Ureter (tissue), 1 donor: ENCODE measurements around the gene C20orf202. TPM values are rescaled to one million over a fixed set of nuclear protein-coding genes. Genes with fewer than 3 reads are reported as not detected.
"Not testable (repeated sequence)": the region's sequence is repeated elsewhere in the genome, so short reads cannot be mapped to it uniquely, and the experiment has no call there.

Source experiments
- DNase-seq: peaks from one replicate; pipeline ENCODE4 v3.0.0-alpha.2; 2020; ENCODE audit warnings: low spot score
- total RNA-seq: library from RNA; stranded (reverse); gene quantifications from one replicate; pipeline ENCODE4 v1.2.4, GENCODE V29; 2023
- donor health status: DM: yes; HTN: yes; CAD: no.

The C20orf202 gene
- total RNA-seq, 1 donor from 2014 or later, result 1.2 TPM

GRCh38 chr20:1247689-1248088, 44.4 kb downstream of the C20orf202 start:
- DNase-seq, result no peak

DNA sequence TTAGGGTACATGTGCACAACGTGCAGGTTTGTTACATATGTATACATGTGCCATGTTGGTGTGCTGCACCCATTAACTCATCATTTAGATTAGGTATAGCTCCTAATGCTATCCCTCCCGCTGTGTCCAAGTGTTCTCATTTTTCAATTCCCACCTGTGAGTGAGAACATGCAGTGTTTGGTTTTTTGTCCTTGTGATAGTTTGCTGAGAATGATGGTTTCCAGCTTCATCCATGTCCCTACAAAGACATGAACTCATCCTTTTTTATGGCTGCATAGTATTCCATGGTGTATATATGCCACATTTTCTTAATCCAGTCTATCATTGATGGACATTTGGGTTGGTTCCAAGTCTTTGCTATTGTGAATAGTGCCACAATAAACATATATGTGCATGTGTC, 47.0 kb downstream of the C20orf202 start:
- not testable (repeated sequence) for DNase-seq

- DNase-seq, result no peak
These were observed 49.2 kb downstream of the C20orf202 start for GRCh38 chr20:1252416-1252815.

DNA sequence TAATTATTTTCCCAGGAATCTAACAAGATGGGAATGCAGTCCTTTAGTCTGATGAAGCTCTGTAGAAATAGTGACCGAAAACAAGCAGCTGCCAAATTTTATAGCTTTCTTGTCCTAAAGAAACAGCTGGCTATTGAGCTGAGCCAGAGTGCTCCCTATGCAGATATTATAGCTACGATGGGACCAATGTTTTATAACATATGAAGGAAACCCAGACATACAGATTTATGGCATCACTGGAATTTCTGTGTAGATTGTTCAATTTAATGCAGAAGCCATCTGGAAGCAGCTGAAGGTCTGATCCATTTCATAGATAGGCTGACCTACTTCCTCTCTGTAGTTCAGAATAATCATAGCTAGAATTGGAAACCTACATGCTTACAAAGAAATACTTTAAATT, 51.0 kb downstream of the C20orf202 start:
- no peak for DNase-seq

- no peak for DNase-seq
These were observed 52.4 kb downstream of the C20orf202 start for GRCh38 chr20:1255675-1256074.

Other genes with a start within 250 kb of the C20orf202 start
- gene RSPO4, start 201.1 kb upstream of the C20orf202 start, total RNA-seq, result not detected
- 184 TPM for gene PSMF1, start 84.9 kb upstream of the C20orf202 start, total RNA-seq
- 3.6 TPM for gene TMEM74B, start 18.5 kb upstream of the C20orf202 start, total RNA-seq
- gene RAD21L1, start 22.6 kb downstream of the C20orf202 start, total RNA-seq, result not detected
- gene SNPH, start 62.8 kb downstream of the C20orf202 start, total RNA-seq, result 6.0 TPM
- 15.2 TPM for gene SDCBP2, start 125.7 kb downstream of the C20orf202 start, total RNA-seq
- gene FKBP1A, start 189.6 kb downstream of the C20orf202 start, total RNA-seq, result 260 TPM